PC-3 (cell line): ENCODE measurements around the gene TMEM108. TPM values are rescaled to one million over a fixed set of nuclear protein-coding genes. Genes with fewer than 3 reads are reported as not detected.

Source experiments
- ATAC-seq: fragments of 200-7000 bp; cut with Tn5 transposase; 2 replicates; pipeline ENCODE4 v1.9.1; 2020; ENCODE audit warnings: mild to moderate bottlenecking, moderate library complexity
- BruUV-seq: library from RNA; stranded (reverse); fragments of 400-500 nt; replicated peaks from 2 replicates; lab custom pipeline; 2021; lab: Mats Ljungman, UMichigan
- CTCF ChIA-PET: fragments of 300-600 bp; sonication (Branson Sonifier 250); formaldehyde crosslinking; loops from one replicate; lab custom pipeline; 2022; ENCODE audit warnings: antibody characterized with exemption; lab: Charles Lee
- POLR2A ChIA-PET: fragments of 300-600 bp; sonication (Branson Sonifier 250); formaldehyde crosslinking; loops from one replicate; lab custom pipeline; 2022; ENCODE audit warnings: antibody characterized with exemption; ENCODE audit not compliant: unreplicated experiment; lab: Charles Lee
- DNase-seq: peaks from one replicate; pipeline ENCODE4 v3.0.0-alpha.2; 2015
- H2AFZ ChIP-seq: fragments of 300-600 bp; sonication (generic); 2 replicates; pipeline ENCODE4 v1.6.0; 2016; ENCODE audit warnings: antibody characterized with exemption, low read length
- H3F3A ChIP-seq: fragments of 300-600 bp; sonication (generic); one replicate; pipeline ENCODE4 v1.6.0; 2017; ENCODE audit warnings: antibody characterized with exemption, low read length, control low read depth, mild to moderate bottlenecking; ENCODE audit not compliant: unreplicated experiment
- H3K27ac ChIP-seq: fragments of 300-600 bp; sonication (generic); 2 replicates; pipeline ENCODE4 v1.5.1; 2016; ENCODE audit warnings: mild to moderate bottlenecking, low read length
- H3K27me3 ChIP-seq: fragments of 300-600 bp; sonication (generic); 2 replicates; pipeline ENCODE4 v1.6.1; 2016; ENCODE audit warnings: low read length, mixed read lengths
- H3K36me3 ChIP-seq: fragments of 300-600 bp; sonication (generic); 2 replicates; pipeline ENCODE4 v1.6.1; 2016; ENCODE audit warnings: low read depth, mixed run types, low read length, mixed read lengths
- H3K4me1 ChIP-seq: fragments of 300-600 bp; sonication (generic); 2 replicates; pipeline ENCODE4 v1.5.1; 2016; ENCODE audit warnings: low read length; ENCODE audit not compliant: insufficient read depth
- H3K4me2 ChIP-seq: fragments of 300-600 bp; sonication (generic); 2 replicates; pipeline ENCODE4 v1.6.0; 2016; ENCODE audit warnings: low read length
- H3K4me3 ChIP-seq: fragments of 300-600 bp; sonication (generic); 2 replicates; pipeline ENCODE4 v1.5.1; 2016; ENCODE audit warnings: mild to moderate bottlenecking, low read length, mixed read lengths
- H3K79me2 ChIP-seq: fragments of 300-600 bp; sonication (generic); 2 replicates; pipeline ENCODE4 v1.6.1; 2017; ENCODE audit warnings: low read length, mixed read lengths
- H3K9ac ChIP-seq: fragments of 300-600 bp; sonication (generic); 2 replicates; pipeline ENCODE4 v1.6.0; 2016; ENCODE audit warnings: mild to moderate bottlenecking, low read length
- H3K9me2 ChIP-seq: fragments of 300-600 bp; sonication (generic); replicated peaks from 2 replicates; pipeline ENCODE4 v1.6.1; 2016; ENCODE audit warnings: mixed run types, low read length, mixed read lengths
- H3K9me3 ChIP-seq: fragments of 300-600 bp; sonication (generic); 2 replicates; pipeline ENCODE4 v1.6.1; 2016; ENCODE audit warnings: low read length, mixed read lengths
- H4K20me1 ChIP-seq: fragments of 300-600 bp; sonication (generic); 2 replicates; pipeline ENCODE4 v1.6.1; 2016; ENCODE audit warnings: low read length, mixed read lengths
- CTCF ChIP-seq: fragments of 300-600 bp; sonication (generic); conservative IDR thresholded peaks from 2 replicates; pipeline ENCODE4 v1.5.1; 2017; ENCODE audit warnings: antibody characterized with exemption, low read depth, mild to moderate bottlenecking, low read length
- EZH2 ChIP-seq: fragments of 300-600 bp; sonication (generic); IDR thresholded peaks from one replicate; pipeline ENCODE4 v1.6.1; 2017; ENCODE audit warnings: antibody characterized with exemption, mild to moderate bottlenecking, low read length; ENCODE audit not compliant: unreplicated experiment
- EZH2phosphoT487 ChIP-seq: fragments of 300-600 bp; sonication (generic); IDR thresholded peaks from 2 replicates; pipeline ENCODE4 v1.6.1; 2018; ENCODE audit warnings: mild to moderate bottlenecking, antibody characterized with exemption, low read length, borderline replicate concordance
- intact Hi-C: fragments of 100-400 bp; cut with micrococcal nuclease; formaldehyde crosslinking; loops from 2 replicates; pipeline ENCODE4 v1.9.0; 2023
- total RNA-seq: library from RNA; depleted of rRNA; stranded (reverse); fragments of >200 nt; gene quantifications from 2 replicates; pipeline ENCODE4 v1.2.3, GENCODE V29; 2014

The TMEM108 gene
- total RNA-seq, 1 experiment from 2014 or later, result not detected

- ChIA-PET CTCF (no interaction called here), POLR2A (no interaction called here)
- DNase-seq (no peak), ATAC-seq (no peak)
- Histone ChIP-seq H3K9me3 (no peaks in the 10 kb centered on the region), H3K9me2 (no peaks in the 10 kb centered on the region), H4K20me1 (no peaks in the 10 kb centered on the region), H3K4me1 (no peaks in the 10 kb centered on the region), H3K27ac (no peak overlapping the region), H2AFZ (no peak overlapping the region), H3K9ac (no peak overlapping the region), H3K4me2 (no peak overlapping the region), H3K4me3 (no peak overlapping the region), H3K27me3 (no peaks in the 10 kb centered on the region), H3F3A (no peaks in the 10 kb centered on the region), H3K79me2 (no peaks in the 10 kb centered on the region), H3K36me3 (no peaks in the 10 kb centered on the region)
- no peak for TF ChIP-seq EZH2phosphoT487
- no peak for TF ChIP-seq EZH2
- TF ChIP-seq CTCF, result no peak
- intact Hi-C loops, result no loop called here
- no TSS peak for BruUV-seq
These were observed 189.6 kb downstream of the TMEM108 start for GRCh38 chr3:133227813-133228212.

- Histone ChIP-seq H3K4me3 (no peak overlapping the region), H3K27ac (no peak overlapping the region), H3K9me3 (no peaks in the 10 kb centered on the region), H3K79me2 (no peaks in the 10 kb centered on the region), H3K9ac (no peak overlapping the region), H4K20me1 (no peaks in the 10 kb centered on the region), H3K36me3 (no peaks in the 10 kb centered on the region), H2AFZ (no peak overlapping the region), H3K4me2 (no peak overlapping the region), H3K4me1 (no peaks in the 10 kb centered on the region), H3F3A (no peaks in the 10 kb centered on the region), H3K9me2 (no peaks in the 10 kb centered on the region), H3K27me3 (no peaks in the 10 kb centered on the region)
- ChIA-PET POLR2A (no interaction called here), CTCF (no interaction called here)
- ATAC-seq (no peak), DNase-seq (no peak)
- intact Hi-C loops, result no loop called here
- no TSS peak for BruUV-seq
- TF ChIP-seq CTCF (no peak), EZH2 (no peak), EZH2phosphoT487 (no peak)
These were observed 192.0 kb downstream of the TMEM108 start for GRCh38 chr3:133230195-133230594.

GRCh38 chr3:133236901-133237300 is 198.7 kb downstream of the TMEM108 start:
- Histone ChIP-seq H3K4me1 (no peaks in the 10 kb centered on the region), H3K27ac (no peak overlapping the region), H3K4me3 (no peak overlapping the region), H3K79me2 (no peaks in the 10 kb centered on the region), H3K9ac (no peak overlapping the region), H3K9me3 (no peaks in the 10 kb centered on the region), H3K9me2 (no peaks in the 10 kb centered on the region), H3K27me3 (no peaks in the 10 kb centered on the region), H3K4me2 (no peak overlapping the region), H4K20me1 (no peaks in the 10 kb centered on the region), H3F3A (no peaks in the 10 kb centered on the region), H2AFZ (no peak overlapping the region), H3K36me3 (no peaks in the 10 kb centered on the region)
- intact Hi-C loops, result no loop called here
- no TSS peak for BruUV-seq
- ChIA-PET CTCF (no interaction called here), POLR2A (no interaction called here)
- TF ChIP-seq CTCF (no peak), EZH2 (no peak), EZH2phosphoT487 (no peak)
- ATAC-seq (no peak), DNase-seq (no peak)
